Panc1 (cell line): ENCODE data around the gene ADAMTS19.

ENCODE experiments used
- CTCF ChIP-seq: fragments of 450-650 bp; IDR thresholded peaks from 2 replicates; pipeline ENCODE4 v1.5.1; 2017; ENCODE audit warnings: mild to moderate bottlenecking
- POLR2AphosphoS5 ChIP-seq: IDR thresholded peaks from 2 replicates; pipeline ENCODE4 v1.6.1; 2012; ENCODE audit warnings: mild to moderate bottlenecking, low read depth, low read length, moderate library complexity
- TCF7L2 ChIP-seq: IDR thresholded peaks from 2 replicates; pipeline ENCODE4 v1.6.1; 2011; ENCODE audit warnings: mild to moderate bottlenecking, low read depth, low read length, inconsistent platforms
- TF ChIP-seq, protein P1 (sequence below), 2 experiments: IDR thresholded peaks; 2 replicates each; pipeline ENCODE4 v1.6.1; 2011 to 2012; ENCODE audit warnings: low read depth in 2 of 2, control low read depth in 1 of 2, low read length in 1 of 2, mild to moderate bottlenecking in 1 of 2, moderate library complexity in 1 of 2; ENCODE audit not compliant: insufficient read depth in 1 of 2

DNA sequence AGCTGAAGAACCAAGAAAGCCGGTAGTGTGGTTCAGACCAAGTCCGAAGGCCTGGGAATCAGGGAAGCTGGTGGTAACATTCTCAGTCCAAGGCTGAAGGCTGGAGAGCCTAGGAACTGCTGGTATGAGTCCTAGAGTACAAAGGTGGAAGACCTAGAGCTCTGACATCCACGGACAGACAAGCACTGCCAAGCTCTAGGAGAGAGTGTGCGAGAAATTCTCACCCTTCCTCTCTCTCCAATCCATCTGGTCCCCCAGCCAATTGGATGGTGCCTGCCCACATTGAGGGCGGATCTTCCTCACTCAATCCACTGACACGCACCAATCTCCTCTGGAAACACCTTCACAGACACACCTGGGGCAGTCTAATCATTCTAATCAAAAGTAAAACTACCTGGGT is 19.7 kb upstream of the ADAMTS19 start:
- no peak for TF ChIP-seq CTCF
- TF ChIP-seq POLR2AphosphoS5: no peak
- TF ChIP-seq, protein P1, sequence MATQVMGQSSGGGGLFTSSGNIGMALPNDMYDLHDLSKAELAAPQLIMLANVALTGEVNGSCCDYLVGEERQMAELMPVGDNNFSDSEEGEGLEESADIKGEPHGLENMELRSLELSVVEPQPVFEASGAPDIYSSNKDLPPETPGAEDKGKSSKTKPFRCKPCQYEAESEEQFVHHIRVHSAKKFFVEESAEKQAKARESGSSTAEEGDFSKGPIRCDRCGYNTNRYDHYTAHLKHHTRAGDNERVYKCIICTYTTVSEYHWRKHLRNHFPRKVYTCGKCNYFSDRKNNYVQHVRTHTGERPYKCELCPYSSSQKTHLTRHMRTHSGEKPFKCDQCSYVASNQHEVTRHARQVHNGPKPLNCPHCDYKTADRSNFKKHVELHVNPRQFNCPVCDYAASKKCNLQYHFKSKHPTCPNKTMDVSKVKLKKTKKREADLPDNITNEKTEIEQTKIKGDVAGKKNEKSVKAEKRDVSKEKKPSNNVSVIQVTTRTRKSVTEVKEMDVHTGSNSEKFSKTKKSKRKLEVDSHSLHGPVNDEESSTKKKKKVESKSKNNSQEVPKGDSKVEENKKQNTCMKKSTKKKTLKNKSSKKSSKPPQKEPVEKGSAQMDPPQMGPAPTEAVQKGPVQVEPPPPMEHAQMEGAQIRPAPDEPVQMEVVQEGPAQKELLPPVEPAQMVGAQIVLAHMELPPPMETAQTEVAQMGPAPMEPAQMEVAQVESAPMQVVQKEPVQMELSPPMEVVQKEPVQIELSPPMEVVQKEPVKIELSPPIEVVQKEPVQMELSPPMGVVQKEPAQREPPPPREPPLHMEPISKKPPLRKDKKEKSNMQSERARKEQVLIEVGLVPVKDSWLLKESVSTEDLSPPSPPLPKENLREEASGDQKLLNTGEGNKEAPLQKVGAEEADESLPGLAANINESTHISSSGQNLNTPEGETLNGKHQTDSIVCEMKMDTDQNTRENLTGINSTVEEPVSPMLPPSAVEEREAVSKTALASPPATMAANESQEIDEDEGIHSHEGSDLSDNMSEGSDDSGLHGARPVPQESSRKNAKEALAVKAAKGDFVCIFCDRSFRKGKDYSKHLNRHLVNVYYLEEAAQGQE (IDR thresholded peaks at IDR 0.05; ENCODE audit: insufficient read depth in 1 of 2, low read depth in 2 of 2, low read length in 1 of 2): no peak
- TF ChIP-seq TCF7L2: no peak
